Liver (tissue), 9 donors: ENCODE measurements around the gene SLC2A10. TPM values are rescaled to one million over a fixed set of nuclear protein-coding genes. Genes with fewer than 3 reads are reported as not detected.
A peak's percentile ranks its signal among the peaks of the same experiment; 100 is the strongest.

Experiments
- DNase-seq: peaks from one replicate; pipeline ENCODE4 v3.0.0-alpha.2; 2017; ENCODE audit warnings: low spot score
- H3K27ac ChIP-seq, 2 donors: one replicate each; pipeline ENCODE4 v1.7.0; 2013; ENCODE audit warnings: inconsistent platforms in 2 of 2, low read length in 2 of 2, control low read depth in 1 of 2, low read depth in 1 of 2, mild to moderate bottlenecking in 1 of 2
- H3K27me3 ChIP-seq, 4 donors: one replicate each; pipeline versions ENCODE4 v1.6.1 to v1.7.0; 2013; ENCODE audit warnings: low read length in 3 of 4, inconsistent platforms in 1 of 4, mild to moderate bottlenecking in 1 of 4, moderate library complexity in 1 of 4; ENCODE audit not compliant: control insufficient read depth in 4 of 4, insufficient read depth in 4 of 4
- H3K36me3 ChIP-seq, 4 donors: one replicate each; pipeline versions ENCODE4 v1.6.1 to v1.7.0; 2013; ENCODE audit warnings: low read length in 3 of 4, mild to moderate bottlenecking in 3 of 4, low read depth in 1 of 4, moderate library complexity in 1 of 4; ENCODE audit not compliant: control insufficient read depth in 4 of 4, insufficient read depth in 3 of 4
- H3K4me1 ChIP-seq, 4 donors: one replicate each; pipeline versions ENCODE4 v1.6.1 to v1.7.0; 2013; ENCODE audit warnings: low read length in 3 of 4, mild to moderate bottlenecking in 3 of 4, moderate library complexity in 1 of 4; ENCODE audit not compliant: control insufficient read depth in 4 of 4, insufficient read depth in 4 of 4
- H3K4me3 ChIP-seq, 3 donors: one replicate each; pipeline versions ENCODE4 v1.6.1 to v1.7.0; 2013; ENCODE audit warnings: low read length in 3 of 3, control low read depth in 1 of 3, low read depth in 1 of 3, mild to moderate bottlenecking in 1 of 3
- H3K9ac ChIP-seq, 2 donors: one replicate each; pipeline ENCODE4 v1.7.0; 2013; ENCODE audit warnings: low read length in 2 of 2, mild to moderate bottlenecking in 2 of 2, moderate library complexity in 2 of 2, control low read depth in 1 of 2, low read depth in 1 of 2
- H3K9me3 ChIP-seq, 4 donors: one replicate each; pipeline versions ENCODE4 v1.6.1 to v1.7.0; 2013; ENCODE audit warnings: low read length in 3 of 4; ENCODE audit not compliant: control insufficient read depth in 4 of 4
- ATF3 ChIP-seq: IDR thresholded peaks from 2 replicates; pipeline ENCODE4 v1.6.1; 2016; ENCODE audit warnings: antibody characterized with exemption
- CTCF ChIP-seq: fragments of 150-350 bp; IDR thresholded peaks from 2 replicates; pipeline ENCODE4 v1.5.1; 2017; ENCODE audit warnings: improper control_type of control experiment, low read depth, low read length; ENCODE audit not compliant: missing input control
- EGR1 ChIP-seq, 2 donors: IDR thresholded peaks; 2 replicates each; pipeline ENCODE4 v1.6.1; 2016 to 2018; ENCODE audit warnings: antibody characterized with exemption in 2 of 2, low read depth in 2 of 2
- FOXA1 ChIP-seq: IDR thresholded peaks from 2 replicates; pipeline ENCODE4 v1.6.1; 2016; ENCODE audit warnings: antibody characterized with exemption
- FOXA2 ChIP-seq: IDR thresholded peaks from 2 replicates; pipeline ENCODE4 v1.6.1; 2016; ENCODE audit warnings: antibody characterized with exemption
- GABPA ChIP-seq, 2 donors: IDR thresholded peaks in 1 of 2; conservative IDR thresholded peaks in 1 of 2; 2 replicates each; pipeline ENCODE4 v1.6.1; 2016; ENCODE audit warnings: antibody characterized with exemption in 2 of 2, mild to moderate bottlenecking in 1 of 2, moderate library complexity in 1 of 2
- HNF4A ChIP-seq, 2 donors: conservative IDR thresholded peaks; 2 replicates each; pipeline ENCODE4 v1.6.1; 2016; ENCODE audit warnings: antibody characterized with exemption in 2 of 2, mild to moderate bottlenecking in 2 of 2
- HNF4G ChIP-seq: IDR thresholded peaks from 2 replicates; pipeline ENCODE4 v1.6.1; 2016; ENCODE audit warnings: antibody characterized with exemption
- JUND ChIP-seq, 2 donors: IDR thresholded peaks; 2 replicates each; pipeline ENCODE4 v1.6.1; 2016; ENCODE audit warnings: antibody characterized with exemption in 2 of 2
- MAX ChIP-seq: IDR thresholded peaks from 2 replicates; pipeline ENCODE4 v1.6.1; 2016; ENCODE audit warnings: antibody characterized with exemption
- NR2F2 ChIP-seq: IDR thresholded peaks from 2 replicates; pipeline ENCODE4 v1.6.1; 2016; ENCODE audit warnings: antibody characterized with exemption
- RAD21 ChIP-seq, 2 donors: IDR thresholded peaks; 2 replicates each; pipeline ENCODE4 v1.6.1; 2016; ENCODE audit warnings: antibody characterized with exemption in 2 of 2, mild to moderate bottlenecking in 2 of 2
- REST ChIP-seq: IDR thresholded peaks from 2 replicates; pipeline ENCODE4 v1.6.1; 2016; ENCODE audit warnings: antibody characterized with exemption, mild to moderate bottlenecking
- RXRA ChIP-seq, 2 donors: IDR thresholded peaks; 2 replicates each; pipeline ENCODE4 v1.6.1; 2017 to 2018; ENCODE audit warnings: antibody characterized with exemption in 2 of 2, mild to moderate bottlenecking in 1 of 2
- SP1 ChIP-seq: IDR thresholded peaks from 2 replicates; pipeline ENCODE4 v1.6.1; 2018; ENCODE audit warnings: antibody characterized with exemption, mild to moderate bottlenecking
- TAF1 ChIP-seq: conservative IDR thresholded peaks from 2 replicates; pipeline ENCODE4 v1.6.1; 2016; ENCODE audit warnings: antibody characterized with exemption, mild to moderate bottlenecking
- YY1 ChIP-seq: IDR thresholded peaks from 2 replicates; pipeline ENCODE4 v1.6.1; 2016; ENCODE audit warnings: antibody characterized with exemption, mild to moderate bottlenecking
- ZBTB33 ChIP-seq: IDR thresholded peaks from 2 replicates; pipeline ENCODE4 v1.6.1; 2016; ENCODE audit warnings: antibody characterized with exemption
- WGBS: extraction: QIAGEN DNeasy Blood & Tissue Kit; methylation state at CpG from one replicate; pipeline ENCODE4 v1.1.7; 2013; 5-methylcytosine and 5-hydroxymethylcytosine counted together
- polyA plus RNA-seq, 2 donors: library from polyadenylated mRNA; stranded (reverse) in 1 of 2; unstranded in 1 of 2; fragments of 200-250 nt in 1 of 2; fragments of >200 nt in 1 of 2; fragmentation: Nextera tagmentation in 1 of 2; extraction: Ambion mirVana in 1 of 2; gene quantifications; one replicate each; pipeline versions ENCODE4 v1.2.1 to v1.2.3, GENCODE V29; 2013 to 2015
- total RNA-seq, 2 donors: library from RNA; depleted of rRNA; stranded (reverse); fragments of >200 nt; gene quantifications; one replicate each; pipeline ENCODE4 v1.2.3, GENCODE V29; 2014
- donor health status: healthy.
- donor health status: healthy.
- donor health status: healthy.
- donor health status: healthy.
- donor health status: healthy.

Gene SLC2A10
- total and polyA plus RNA-seq, 4 donors: 8.0 to 79.7 (median 26.7) TPM

GRCh38 chr20:46704714-46705377 lies 4.6 kb upstream of the SLC2A10 start:
- 63% methylated on average over 7 of the region's 7 CpGs for WGBS
- TF ChIP-seq NR2F2: no peak
- peak in 1 of 2 donors; percentile 29 for TF ChIP-seq HNF4A (conservative IDR thresholded peaks at IDR 0.05)
- Histone ChIP-seq H3K9ac (peak overlapping the region; percentile 13 to 32), H3K9me3 (no peaks in the 10 kb centered on the region), H3K4me1 (peaks cover 5 to 49% (median 7%) of the 10 kb centered on the region in 4 donors), H3K27ac (peak overlapping the region; percentile 83 to 96), H3K27me3 (no peaks in the 10 kb centered on the region), H3K36me3 (no peaks in the 10 kb centered on the region), H3K4me3 (peak overlapping the region; percentile 21 to 50 (median 31))
- no peak for DNase-seq

GRCh38 chr20:46705378-46705729 lies 4.1 kb upstream of the SLC2A10 start:
- DNase-seq: no peak
- H3K4me3 ChIP-seq: peak overlapping the region; percentile 21 to 50 (median 31)
- TF ChIP-seq MAX (peak; percentile 66), ATF3 (no peak), CTCF (no peak), EGR1 (IDR thresholded peaks at IDR 0.05; ENCODE audit: low read depth in 2 of 2) (peak in 1 of 2 donors; percentile 78), ZBTB33 (peak; percentile 70), FOXA2 (peak; percentile 97), HNF4A (conservative IDR thresholded peaks at IDR 0.05) (peak; percentile 57 to 69), JUND (IDR thresholded peaks at IDR 0.05) (peak in 1 of 2 donors; percentile 73), YY1 (peak; percentile 82), HNF4G (no peak), REST (peak; percentile 90), RXRA (IDR thresholded peaks at IDR 0.05) (peak; percentile 76 to 84), RAD21 (IDR thresholded peaks at IDR 0.05) (no peak), SP1 (peak; percentile 84), GABPA (IDR thresholded peaks at IDR 0.05 in 1 of 2, conservative IDR thresholded peaks at IDR 0.05 in 1 of 2) (peak in 1 of 2 donors; percentile 46), FOXA1 (peak; percentile 90), NR2F2 (no peak), TAF1 (peak; percentile 55)
- peaks cover 5 to 49% (median 10%) of the 10 kb centered on the region in 4 donors for H3K4me1 ChIP-seq
- 38% methylated on average over 4 of the region's 4 CpGs for WGBS
- no peaks in the 10 kb centered on the region for H3K27me3 ChIP-seq
- H3K27ac ChIP-seq: peak overlapping the region; percentile 83 to 96
- no peaks in the 10 kb centered on the region for H3K9me3 ChIP-seq
- H3K9ac ChIP-seq: peak overlapping the region; percentile 13 to 32
- no peaks in the 10 kb centered on the region for H3K36me3 ChIP-seq
